Brain microvascular endothelial cell (primary cell): ENCODE data around the gene FAM227B.

Experiments
- DNase-seq: peaks from one replicate; pipeline ENCODE4 v3.0.0-alpha.2; 2020
- H3K27ac ChIP-seq: fragments of 250-450 bp; sonication (Bioruptor Pico); 2 replicates; pipeline ENCODE4 v1.5.1; 2020; ENCODE audit warnings: mild to moderate bottlenecking, moderate library complexity
- H3K27me3 ChIP-seq: fragments of 250-450 bp; sonication (Bioruptor Pico); replicated peaks from 2 replicates; pipeline ENCODE4 v1.5.1; 2020; ENCODE audit warnings: mild to moderate bottlenecking
- H3K36me3 ChIP-seq: fragments of 250-450 bp; sonication (Bioruptor Pico); replicated peaks from 2 replicates; pipeline ENCODE4 v1.5.1; 2020; ENCODE audit warnings: mild to moderate bottlenecking
- H3K4me3 ChIP-seq: 2 replicates; pipeline ENCODE4 v1.5.1; 2011; ENCODE audit warnings: low read depth, mild to moderate bottlenecking, control low read depth, low read length, moderate library complexity
- in situ Hi-C: cut with HindIII; loops from 2 replicates; pipeline ENCODE4 v1.10.0; 2017; ENCODE audit warnings: low sequenced_read_pairs, low pct_ligation_motif_present
- TF ChIP-seq, protein P1 (sequence below): IDR thresholded peaks from 2 replicates; pipeline ENCODE4 v1.5.1; 2011; ENCODE audit warnings: low read depth, mild to moderate bottlenecking, moderate library complexity, low read length, control low read depth, inconsistent platforms; ENCODE audit errors: missing control alignments

FAM227B gene

DNA sequence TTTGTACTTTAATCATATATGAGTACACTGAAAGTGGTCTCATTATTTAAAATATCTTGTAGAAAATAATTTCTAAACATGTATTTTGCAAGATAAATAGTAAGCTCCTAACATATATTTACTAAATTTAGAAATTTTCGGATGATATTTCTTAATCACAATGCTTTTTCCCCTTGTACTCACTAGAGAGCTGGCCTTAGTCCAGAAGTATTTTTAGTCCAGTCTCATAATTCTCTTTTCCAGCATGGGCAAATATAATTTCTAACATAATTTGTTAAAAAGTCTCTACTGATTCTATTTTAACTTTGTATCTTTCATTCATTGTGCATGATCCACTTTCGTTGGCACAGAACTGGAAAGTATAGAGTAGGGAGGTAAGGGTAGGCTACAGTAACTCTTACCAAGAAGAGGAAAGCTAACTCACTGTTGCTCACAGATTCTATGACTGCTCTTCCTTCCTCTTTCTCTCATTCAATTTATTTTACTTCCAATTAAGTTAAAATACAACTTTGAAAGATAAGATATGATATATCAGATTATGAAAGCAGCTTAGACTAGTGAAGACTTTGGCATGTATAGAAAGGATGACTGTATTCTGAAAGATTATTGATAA, 158.3 kb downstream of the FAM227B start:
- no peak overlapping the region for H3K27ac ChIP-seq
- in situ Hi-C loops: no loop called here

DNA sequence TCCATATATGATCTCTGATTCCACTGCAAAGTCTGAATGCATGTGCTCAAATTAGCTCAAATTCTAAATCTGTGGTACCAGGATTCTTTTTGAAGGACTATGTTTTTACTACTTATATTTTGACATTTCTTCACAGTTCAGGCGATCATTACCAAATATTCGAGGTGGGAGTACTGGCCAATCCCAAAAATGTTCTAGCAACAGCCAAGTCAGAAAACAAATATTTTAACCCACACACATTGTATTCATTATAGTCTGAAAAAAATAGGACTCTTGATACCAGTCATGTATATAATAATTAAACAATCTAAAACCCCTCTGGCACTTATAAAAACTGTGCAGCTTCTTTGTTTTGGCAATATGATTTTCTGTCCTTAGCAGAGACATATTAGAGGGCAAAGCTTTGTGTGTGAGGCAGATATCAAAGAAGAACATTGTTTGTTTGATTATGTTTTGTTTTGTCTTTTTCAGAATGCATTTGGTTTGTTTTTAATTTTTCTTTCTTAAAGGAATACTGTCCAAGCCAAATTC, 160.1 kb downstream of the FAM227B start:
- no peaks in the 10 kb centered on the region for H3K36me3 ChIP-seq
- H3K27me3 ChIP-seq: no peaks in the 10 kb centered on the region
- in situ Hi-C loops: no loop called here
- TF ChIP-seq, protein P1, sequence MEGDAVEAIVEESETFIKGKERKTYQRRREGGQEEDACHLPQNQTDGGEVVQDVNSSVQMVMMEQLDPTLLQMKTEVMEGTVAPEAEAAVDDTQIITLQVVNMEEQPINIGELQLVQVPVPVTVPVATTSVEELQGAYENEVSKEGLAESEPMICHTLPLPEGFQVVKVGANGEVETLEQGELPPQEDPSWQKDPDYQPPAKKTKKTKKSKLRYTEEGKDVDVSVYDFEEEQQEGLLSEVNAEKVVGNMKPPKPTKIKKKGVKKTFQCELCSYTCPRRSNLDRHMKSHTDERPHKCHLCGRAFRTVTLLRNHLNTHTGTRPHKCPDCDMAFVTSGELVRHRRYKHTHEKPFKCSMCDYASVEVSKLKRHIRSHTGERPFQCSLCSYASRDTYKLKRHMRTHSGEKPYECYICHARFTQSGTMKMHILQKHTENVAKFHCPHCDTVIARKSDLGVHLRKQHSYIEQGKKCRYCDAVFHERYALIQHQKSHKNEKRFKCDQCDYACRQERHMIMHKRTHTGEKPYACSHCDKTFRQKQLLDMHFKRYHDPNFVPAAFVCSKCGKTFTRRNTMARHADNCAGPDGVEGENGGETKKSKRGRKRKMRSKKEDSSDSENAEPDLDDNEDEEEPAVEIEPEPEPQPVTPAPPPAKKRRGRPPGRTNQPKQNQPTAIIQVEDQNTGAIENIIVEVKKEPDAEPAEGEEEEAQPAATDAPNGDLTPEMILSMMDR: no peak
- no peak for DNase-seq
- no peak overlapping the region for H3K4me3 ChIP-seq
- H3K27ac ChIP-seq: no peak overlapping the region

More for the DNA sequence above, 158.3 kb downstream of the FAM227B start:
- TF ChIP-seq, protein P1: no peak
- Histone ChIP-seq H3K36me3 (no peaks in the 10 kb centered on the region), H3K27me3 (no peaks in the 10 kb centered on the region), H3K4me3 (no peak overlapping the region)
- no peak for DNase-seq

DNA sequence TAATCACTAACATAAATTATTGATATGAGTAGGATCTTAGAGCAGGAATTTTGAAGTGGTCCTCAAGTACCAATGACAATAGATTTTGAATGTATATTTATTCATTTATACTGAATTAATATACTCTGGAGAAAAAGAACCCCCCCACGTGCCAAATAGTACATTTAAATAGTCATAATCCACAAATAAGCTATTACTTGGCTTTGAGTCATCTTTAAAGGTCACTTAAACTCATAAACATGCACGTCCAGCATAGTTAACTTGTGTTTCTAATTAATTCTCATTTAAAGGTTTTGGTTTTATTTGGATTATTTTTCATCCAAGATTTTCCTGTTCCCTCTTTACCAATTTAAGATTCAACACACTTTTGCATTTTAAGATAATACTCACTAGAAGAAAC, 162.5 kb downstream of the FAM227B start:
- TF ChIP-seq, protein P1: no peak
- H3K4me3 ChIP-seq: no peak overlapping the region
- H3K27ac ChIP-seq: no peak overlapping the region
- no peaks in the 10 kb centered on the region for H3K36me3 ChIP-seq
- no peaks in the 10 kb centered on the region for H3K27me3 ChIP-seq
- no peak for DNase-seq
- in situ Hi-C loops: no loop called here

DNA sequence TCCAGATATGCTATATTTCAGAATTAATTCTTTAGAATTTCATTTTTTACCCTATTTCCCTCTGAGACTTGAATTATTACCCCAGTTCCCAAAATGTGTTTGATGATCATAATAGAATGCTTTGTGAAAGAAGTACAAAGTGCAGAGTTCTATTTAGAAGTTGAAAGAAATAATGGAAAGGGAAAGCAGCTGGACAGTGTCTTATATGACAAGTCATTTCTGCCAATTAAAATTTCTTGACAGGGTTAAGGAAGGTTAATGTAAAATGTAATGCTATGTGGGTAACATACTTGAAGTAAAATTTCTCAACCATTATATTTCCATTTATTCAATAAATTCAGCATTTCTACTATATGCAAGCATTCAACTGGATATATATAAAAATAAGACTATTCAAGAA, 164.5 kb downstream of the FAM227B start:
- TF ChIP-seq, protein P1: no peak
- in situ Hi-C loops: no loop called here
- H3K27ac ChIP-seq: no peak overlapping the region

DNA sequence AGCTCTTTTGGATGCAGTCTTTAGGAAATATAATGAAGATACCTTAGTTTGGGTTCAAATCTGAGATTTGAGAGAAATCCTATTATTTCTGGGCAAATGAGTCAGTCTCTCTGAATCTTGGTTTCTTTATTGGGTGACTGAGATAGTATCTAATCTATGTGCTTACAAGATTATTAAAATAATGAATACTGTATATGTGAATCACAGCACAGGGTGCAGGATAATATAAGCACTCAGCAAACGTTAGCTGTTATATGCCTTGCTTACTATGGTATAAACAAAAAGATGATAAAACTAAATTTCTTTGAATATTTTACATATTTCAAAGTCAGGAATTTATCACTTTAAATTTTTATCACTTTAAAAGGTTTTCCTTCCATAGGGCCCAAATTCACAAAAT, 168.0 kb downstream of the FAM227B start:
- H3K36me3 ChIP-seq: no peaks in the 10 kb centered on the region
- in situ Hi-C loops: no loop called here

More for the DNA sequence above, 164.5 kb downstream of the FAM227B start:
- Histone ChIP-seq H3K4me3 (no peak overlapping the region), H3K36me3 (no peaks in the 10 kb centered on the region), H3K27me3 (no peaks in the 10 kb centered on the region)
- DNase-seq: no peak

More for the DNA sequence above, 168.0 kb downstream of the FAM227B start:
- no peak for DNase-seq
- Histone ChIP-seq H3K4me3 (no peak overlapping the region), H3K27me3 (no peaks in the 10 kb centered on the region), H3K27ac (no peak overlapping the region)
- TF ChIP-seq, protein P1: no peak
